BLaER1 treated with 17β-estradiol and CSF1 and Interleukin-3, amounts not matched to agents 10 nM and 100 nM (cell line): ENCODE data around the gene RELN.

ENCODE experiments used
- H3K27ac ChIP-seq, 11 experiments: shearing (Covaris generic); formaldehyde crosslinking; 2 replicates each; pipeline ENCODE4 v1.8.1; 2022
- H3K27me3 ChIP-seq, 11 experiments: shearing (Covaris generic); formaldehyde crosslinking; 2 replicates each; pipeline ENCODE4 v1.8.1; 2022
- H3K36me3 ChIP-seq, 11 experiments: shearing (Covaris generic); formaldehyde crosslinking; 2 replicates each; pipeline ENCODE4 v1.8.1; 2022
- H3K4me1 ChIP-seq, 10 experiments: shearing (Covaris generic); formaldehyde crosslinking; 2 replicates each; pipeline ENCODE4 v1.8.1; 2022
- H3K4me2 ChIP-seq, 11 experiments: shearing (Covaris generic); formaldehyde crosslinking; 2 replicates each; pipeline ENCODE4 v1.8.1; 2022
- H3K4me3 ChIP-seq, 10 experiments: shearing (Covaris generic); formaldehyde crosslinking; 2 replicates each; pipeline ENCODE4 v1.8.1; 2022
- H3K9ac ChIP-seq, 11 experiments: shearing (Covaris generic); formaldehyde crosslinking; 2 replicates each; pipeline ENCODE4 v1.8.1; 2022
- H3K9me3 ChIP-seq, 11 experiments: shearing (Covaris generic); formaldehyde crosslinking; replicated peaks in 1 of 11; 2 replicates each; pipeline ENCODE4 v1.8.1; 2022
- H4K20me1 ChIP-seq, 11 experiments: shearing (Covaris generic); formaldehyde crosslinking; 2 replicates each; pipeline ENCODE4 v1.8.1; 2022
- Cebpa-rat ChIP-seq, 11 experiments: shearing (Covaris generic); IDR thresholded peaks; 2 replicates each; pipeline ENCODE4 v1.8.1; 2022

RELN gene

GRCh38 chr7:103875718-103876117 is 113.7 kb downstream of the RELN start:
- no peak overlapping the region for H3K9ac ChIP-seq
- no peak for TF ChIP-seq Cebpa-rat (IDR thresholded peaks at IDR 0.05)
- H4K20me1 ChIP-seq: no peaks in the 10 kb centered on the region
- no peaks in the 10 kb centered on the region for H3K27me3 ChIP-seq
- H3K4me3 ChIP-seq: no peak overlapping the region
- no peak overlapping the region for H3K27ac ChIP-seq
- no peaks in the 10 kb centered on the region for H3K4me1 ChIP-seq
- H3K4me2 ChIP-seq: no peak overlapping the region
- H3K9me3 ChIP-seq: no peaks in the 10 kb centered on the region
- no peaks in the 10 kb centered on the region for H3K36me3 ChIP-seq

- Histone ChIP-seq H4K20me1 (no peaks in the 10 kb centered on the region), H3K4me2 (no peak overlapping the region), H3K9ac (no peak overlapping the region), H3K36me3 (no peaks in the 10 kb centered on the region), H3K27me3 (no peaks in the 10 kb centered on the region), H3K4me1 (no peaks in the 10 kb centered on the region), H3K27ac (no peak overlapping the region), H3K9me3 (no peaks in the 10 kb centered on the region), H3K4me3 (no peak overlapping the region)
- TF ChIP-seq Cebpa-rat (IDR thresholded peaks at IDR 0.05): no peak
Observed at GRCh38 chr7:103871473-103871872, 118.0 kb downstream of the RELN start.

- Histone ChIP-seq H4K20me1 (no peaks in the 10 kb centered on the region), H3K4me3 (no peak overlapping the region), H3K9me3 (no peaks in the 10 kb centered on the region), H3K27ac (no peak overlapping the region), H3K4me1 (no peaks in the 10 kb centered on the region), H3K9ac (no peak overlapping the region), H3K4me2 (no peak overlapping the region), H3K27me3 (no peaks in the 10 kb centered on the region), H3K36me3 (no peaks in the 10 kb centered on the region)
- TF ChIP-seq Cebpa-rat (IDR thresholded peaks at IDR 0.05): no peak
Observed at GRCh38 chr7:103870664-103871063, 118.8 kb downstream of the RELN start.

- no peak overlapping the region for H3K27ac ChIP-seq
- H3K4me3 ChIP-seq: no peak overlapping the region
- H3K27me3 ChIP-seq: no peaks in the 10 kb centered on the region
- no peaks in the 10 kb centered on the region for H3K4me1 ChIP-seq
- no peaks in the 10 kb centered on the region for H4K20me1 ChIP-seq
- H3K9ac ChIP-seq: no peak overlapping the region
- TF ChIP-seq Cebpa-rat (IDR thresholded peaks at IDR 0.05): no peak
- no peak overlapping the region for H3K4me2 ChIP-seq
- H3K36me3 ChIP-seq: no peaks in the 10 kb centered on the region
- no peaks in the 10 kb centered on the region for H3K9me3 ChIP-seq
Observed at GRCh38 chr7:103867874-103868273, 121.6 kb downstream of the RELN start.

- no peak for TF ChIP-seq Cebpa-rat (IDR thresholded peaks at IDR 0.05)
- Histone ChIP-seq H3K27ac (no peak overlapping the region), H3K4me2 (no peak overlapping the region), H3K4me3 (no peak overlapping the region), H3K36me3 (no peaks in the 10 kb centered on the region), H3K27me3 (no peaks in the 10 kb centered on the region), H3K9me3 (no peaks in the 10 kb centered on the region), H3K4me1 (0 out of 20 replicates have a peak, but pooled peaks cover 0 to under 1% (median 0%) of the 10 kb centered on the region in 10 experiments), H3K9ac (no peak overlapping the region), H4K20me1 (no peaks in the 10 kb centered on the region)
Observed at GRCh38 chr7:103866919-103867318, 122.5 kb downstream of the RELN start.

- H3K4me3 ChIP-seq: no peak overlapping the region
- no peaks in the 10 kb centered on the region for H3K36me3 ChIP-seq
- no peak overlapping the region for H3K9ac ChIP-seq
- no peaks in the 10 kb centered on the region for H3K9me3 ChIP-seq
- no peak for TF ChIP-seq Cebpa-rat (IDR thresholded peaks at IDR 0.05)
- no peaks in the 10 kb centered on the region for H3K27me3 ChIP-seq
- no peak overlapping the region for H3K4me2 ChIP-seq
- H3K4me1 ChIP-seq: peaks cover 0 to 8% (median 0%) of the 10 kb centered on the region in 10 experiments; a peak in 1 of 20 replicates
- H4K20me1 ChIP-seq: no peaks in the 10 kb centered on the region
- no peak overlapping the region for H3K27ac ChIP-seq
Observed at GRCh38 chr7:103865442-103865841, 124.0 kb downstream of the RELN start.

- H4K20me1 ChIP-seq: no peaks in the 10 kb centered on the region
- no peaks in the 10 kb centered on the region for H3K36me3 ChIP-seq
- H3K27me3 ChIP-seq: no peaks in the 10 kb centered on the region
- H3K9ac ChIP-seq: no peak overlapping the region
- peaks cover 0 to 8% (median 0%) of the 10 kb centered on the region in 10 experiments; a peak in 1 of 20 replicates for H3K4me1 ChIP-seq
- no peaks in the 10 kb centered on the region for H3K9me3 ChIP-seq
- H3K27ac ChIP-seq: no peak overlapping the region
- TF ChIP-seq Cebpa-rat (IDR thresholded peaks at IDR 0.05): no peak
- H3K4me3 ChIP-seq: no peak overlapping the region
- no peak overlapping the region for H3K4me2 ChIP-seq
Observed at GRCh38 chr7:103862302-103863035, 127.0 kb downstream of the RELN start.

GRCh38 chr7:103859709-103860108 is 129.7 kb downstream of the RELN start:
- Histone ChIP-seq H4K20me1 (no peaks in the 10 kb centered on the region), H3K9me3 (no peaks in the 10 kb centered on the region), H3K4me2 (no peak overlapping the region), H3K4me3 (no peak overlapping the region), H3K36me3 (no peaks in the 10 kb centered on the region), H3K9ac (no peak overlapping the region), H3K4me1 (peaks cover 0 to 8% (median 0%) of the 10 kb centered on the region in 10 experiments; a peak in 1 of 20 replicates), H3K27ac (no peak overlapping the region), H3K27me3 (no peaks in the 10 kb centered on the region)
- TF ChIP-seq Cebpa-rat (IDR thresholded peaks at IDR 0.05): no peak

GRCh38 chr7:103857435-103857834 is 132.0 kb downstream of the RELN start:
- no peak for TF ChIP-seq Cebpa-rat (IDR thresholded peaks at IDR 0.05)

GRCh38 chr7:103856929-103857328 is 132.5 kb downstream of the RELN start:
- Histone ChIP-seq H3K4me3 (no peak overlapping the region), H3K4me1 (peaks cover 0 to 8% (median 0%) of the 10 kb centered on the region in 10 experiments; a peak in 1 of 20 replicates), H3K9ac (no peak overlapping the region), H3K4me2 (no peak overlapping the region), H3K27me3 (no peaks in the 10 kb centered on the region), H3K36me3 (no peaks in the 10 kb centered on the region), H3K9me3 (no peaks in the 10 kb centered on the region), H4K20me1 (no peaks in the 10 kb centered on the region), H3K27ac (no peak overlapping the region)
- TF ChIP-seq Cebpa-rat (IDR thresholded peaks at IDR 0.05): no peak

More at GRCh38 chr7:103857435-103857834, 132.0 kb downstream of the RELN start:
- Histone ChIP-seq H3K27me3 (no peaks in the 10 kb centered on the region), H3K4me1 (peaks cover 0 to 8% (median 0%) of the 10 kb centered on the region in 10 experiments; a peak in 1 of 20 replicates), H3K36me3 (no peaks in the 10 kb centered on the region), H3K9ac (no peak overlapping the region), H4K20me1 (no peaks in the 10 kb centered on the region), H3K9me3 (no peaks in the 10 kb centered on the region), H3K4me3 (no peak overlapping the region), H3K27ac (no peak overlapping the region), H3K4me2 (no peak overlapping the region)
